ENCODE measurements around the gene IL17C.

Gene IL17C

GRCh38 chr16:88616736-88617135 lies 21.6 kb upstream of the IL17C start:
- no peak for DNase-seq (ENCODE audit: extremely low read depth, insufficient read length)
- Histone ChIP-seq H3K27me3 (replicated peaks; ENCODE audit: control insufficient read depth, insufficient read depth, low read length) (no peaks in the 10 kb centered on the region), H3K4me3 (replicated peaks; ENCODE audit: low read depth, low read length) (no peak overlapping the region), H3K36me3 (ENCODE audit: control insufficient read depth, insufficient read depth, low read length) (peaks cover 17% of the 10 kb centered on the region)
- TF ChIP-seq CTCF (IDR thresholded peaks at IDR 0.05; ENCODE audit: insufficient read depth, low read length, poor library complexity, severe bottlenecking): no peak

- DNase-seq (ENCODE audit: extremely low read depth, insufficient read length): no peak
- TF ChIP-seq CTCF (IDR thresholded peaks at IDR 0.05; ENCODE audit: insufficient read depth, low read length, poor library complexity, severe bottlenecking): no peak
- peaks cover 23% of the 10 kb centered on the region for H3K36me3 ChIP-seq (ENCODE audit: control insufficient read depth, insufficient read depth, low read length)
- H3K4me3 ChIP-seq (replicated peaks; ENCODE audit: low read depth, low read length): no peak overlapping the region
- no peaks in the 10 kb centered on the region for H3K27me3 ChIP-seq (replicated peaks; ENCODE audit: control insufficient read depth, insufficient read depth, low read length)
Measured at GRCh38 chr16:88617268-88618031, 20.9 kb upstream of the IL17C start.

- no peak for DNase-seq (ENCODE audit: extremely low read depth, insufficient read length)
- no peaks in the 10 kb centered on the region for H3K27me3 ChIP-seq (replicated peaks; ENCODE audit: control insufficient read depth, insufficient read depth, low read length)
- no peak overlapping the region for H3K4me3 ChIP-seq (replicated peaks; ENCODE audit: low read depth, low read length)
- no peak for TF ChIP-seq CTCF (IDR thresholded peaks at IDR 0.05; ENCODE audit: insufficient read depth, low read length, poor library complexity, severe bottlenecking)
- peaks cover 28% of the 10 kb centered on the region for H3K36me3 ChIP-seq (ENCODE audit: control insufficient read depth, insufficient read depth, low read length)
Measured at GRCh38 chr16:88618182-88618955, 20.0 kb upstream of the IL17C start.

GRCh38 chr16:88618956-88619667 lies 19.3 kb upstream of the IL17C start:
- no peak for DNase-seq (ENCODE audit: extremely low read depth, insufficient read length)
- H3K36me3 ChIP-seq (ENCODE audit: control insufficient read depth, insufficient read depth, low read length): peaks cover 32% of the 10 kb centered on the region
- H3K4me3 ChIP-seq (replicated peaks; ENCODE audit: low read depth, low read length): no peak overlapping the region
- no peaks in the 10 kb centered on the region for H3K27me3 ChIP-seq (replicated peaks; ENCODE audit: control insufficient read depth, insufficient read depth, low read length)
- no peak for TF ChIP-seq CTCF (IDR thresholded peaks at IDR 0.05; ENCODE audit: insufficient read depth, low read length, poor library complexity, severe bottlenecking)

- TF ChIP-seq CTCF (IDR thresholded peaks at IDR 0.05; ENCODE audit: insufficient read depth, low read length, poor library complexity, severe bottlenecking): no peak
Measured at GRCh38 chr16:88619859-88620815, 18.2 kb upstream of the IL17C start.

More at GRCh38 chr16:88619859-88620815, 18.2 kb upstream of the IL17C start:
- no peak overlapping the region for H3K4me3 ChIP-seq (replicated peaks; ENCODE audit: low read depth, low read length)
- DNase-seq (ENCODE audit: extremely low read depth, insufficient read length): no peak
- no peaks in the 10 kb centered on the region for H3K27me3 ChIP-seq (replicated peaks; ENCODE audit: control insufficient read depth, insufficient read depth, low read length)
- H3K36me3 ChIP-seq (ENCODE audit: control insufficient read depth, insufficient read depth, low read length): peaks cover 35% of the 10 kb centered on the region

Data from GM06990 (cell line).